NB4 (cell line): ENCODE data around the gene TRAK1.

Source experiments
- POLR2A ChIP-seq: IDR thresholded peaks from 2 replicates; pipeline ENCODE4 v1.6.1; 2011; ENCODE audit warnings: mild to moderate bottlenecking; ENCODE audit not compliant: insufficient read length; ENCODE audit errors: extremely low read depth
- TF ChIP-seq, protein P1 (sequence below): IDR thresholded peaks from one replicate; pipeline ENCODE4 v1.5.1; 2012; ENCODE audit warnings: low read depth, low read length
- TF ChIP-seq, protein P2 (sequence below): IDR thresholded peaks from 2 replicates; pipeline ENCODE4 v1.6.1; 2011; ENCODE audit warnings: low read depth, low read length

DNA sequence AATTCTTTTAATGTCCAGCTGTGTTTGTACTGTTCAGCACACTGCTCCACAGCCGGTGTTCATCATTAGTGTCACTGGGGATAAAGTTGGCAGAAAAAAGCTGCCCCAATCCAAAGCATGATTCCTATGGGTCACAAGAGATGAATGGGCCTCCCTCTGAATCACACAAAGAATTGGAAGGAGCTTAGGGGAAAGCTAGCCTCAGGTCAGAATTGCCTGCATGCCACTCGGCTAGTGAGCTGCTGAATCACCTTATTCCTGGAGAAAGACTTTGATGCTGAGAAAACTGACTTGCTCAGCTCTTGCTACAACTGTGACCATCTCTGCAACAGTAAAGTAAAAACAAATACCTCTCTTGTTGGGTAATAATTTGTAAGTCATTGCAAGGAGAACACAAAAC, 171.4 kb downstream of the TRAK1 start:
- TF ChIP-seq, protein P1, sequence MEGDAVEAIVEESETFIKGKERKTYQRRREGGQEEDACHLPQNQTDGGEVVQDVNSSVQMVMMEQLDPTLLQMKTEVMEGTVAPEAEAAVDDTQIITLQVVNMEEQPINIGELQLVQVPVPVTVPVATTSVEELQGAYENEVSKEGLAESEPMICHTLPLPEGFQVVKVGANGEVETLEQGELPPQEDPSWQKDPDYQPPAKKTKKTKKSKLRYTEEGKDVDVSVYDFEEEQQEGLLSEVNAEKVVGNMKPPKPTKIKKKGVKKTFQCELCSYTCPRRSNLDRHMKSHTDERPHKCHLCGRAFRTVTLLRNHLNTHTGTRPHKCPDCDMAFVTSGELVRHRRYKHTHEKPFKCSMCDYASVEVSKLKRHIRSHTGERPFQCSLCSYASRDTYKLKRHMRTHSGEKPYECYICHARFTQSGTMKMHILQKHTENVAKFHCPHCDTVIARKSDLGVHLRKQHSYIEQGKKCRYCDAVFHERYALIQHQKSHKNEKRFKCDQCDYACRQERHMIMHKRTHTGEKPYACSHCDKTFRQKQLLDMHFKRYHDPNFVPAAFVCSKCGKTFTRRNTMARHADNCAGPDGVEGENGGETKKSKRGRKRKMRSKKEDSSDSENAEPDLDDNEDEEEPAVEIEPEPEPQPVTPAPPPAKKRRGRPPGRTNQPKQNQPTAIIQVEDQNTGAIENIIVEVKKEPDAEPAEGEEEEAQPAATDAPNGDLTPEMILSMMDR = no peak
- TF ChIP-seq POLR2A = no peak
- TF ChIP-seq, protein P2, sequence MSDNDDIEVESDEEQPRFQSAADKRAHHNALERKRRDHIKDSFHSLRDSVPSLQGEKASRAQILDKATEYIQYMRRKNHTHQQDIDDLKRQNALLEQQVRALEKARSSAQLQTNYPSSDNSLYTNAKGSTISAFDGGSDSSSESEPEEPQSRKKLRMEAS = no peak
